ENCODE measurements around the gene NTHL1.

The NTHL1 gene

GRCh38 chr16:2058420-2058819, 10.8 kb upstream of the NTHL1 start:
- H3K9ac ChIP-seq: no peak overlapping the region
- no peak overlapping the region for H3K4me3 ChIP-seq (ENCODE audit: low read depth, low read length)
- H3K4me1 ChIP-seq: no peaks in the 10 kb centered on the region
- H3K36me3 ChIP-seq (ENCODE audit: control insufficient read depth, insufficient read depth, low read length): no peaks in the 10 kb centered on the region
- no peaks in the 10 kb centered on the region for H3K27me3 ChIP-seq (ENCODE audit: control insufficient read depth, insufficient read depth, low read length)
- H3K4me2 ChIP-seq (ENCODE audit: low read length): no peak overlapping the region
- H3K9me3 ChIP-seq (ENCODE audit: control insufficient read depth, low read length): no peaks in the 10 kb centered on the region
- TF ChIP-seq, protein P1, sequence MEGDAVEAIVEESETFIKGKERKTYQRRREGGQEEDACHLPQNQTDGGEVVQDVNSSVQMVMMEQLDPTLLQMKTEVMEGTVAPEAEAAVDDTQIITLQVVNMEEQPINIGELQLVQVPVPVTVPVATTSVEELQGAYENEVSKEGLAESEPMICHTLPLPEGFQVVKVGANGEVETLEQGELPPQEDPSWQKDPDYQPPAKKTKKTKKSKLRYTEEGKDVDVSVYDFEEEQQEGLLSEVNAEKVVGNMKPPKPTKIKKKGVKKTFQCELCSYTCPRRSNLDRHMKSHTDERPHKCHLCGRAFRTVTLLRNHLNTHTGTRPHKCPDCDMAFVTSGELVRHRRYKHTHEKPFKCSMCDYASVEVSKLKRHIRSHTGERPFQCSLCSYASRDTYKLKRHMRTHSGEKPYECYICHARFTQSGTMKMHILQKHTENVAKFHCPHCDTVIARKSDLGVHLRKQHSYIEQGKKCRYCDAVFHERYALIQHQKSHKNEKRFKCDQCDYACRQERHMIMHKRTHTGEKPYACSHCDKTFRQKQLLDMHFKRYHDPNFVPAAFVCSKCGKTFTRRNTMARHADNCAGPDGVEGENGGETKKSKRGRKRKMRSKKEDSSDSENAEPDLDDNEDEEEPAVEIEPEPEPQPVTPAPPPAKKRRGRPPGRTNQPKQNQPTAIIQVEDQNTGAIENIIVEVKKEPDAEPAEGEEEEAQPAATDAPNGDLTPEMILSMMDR (IDR thresholded peaks at IDR 0.05): no peak
- no peak overlapping the region for H2AFZ ChIP-seq
- no peak overlapping the region for H3K27ac ChIP-seq
- H3K79me2 ChIP-seq: no peaks in the 10 kb centered on the region

GRCh38 chr16:2057438-2057837, 9.8 kb upstream of the NTHL1 start:
- H3K27ac ChIP-seq: no peak overlapping the region
- H2AFZ ChIP-seq: no peak overlapping the region
- peaks cover 1% of the 10 kb centered on the region for H3K79me2 ChIP-seq
- H3K27me3 ChIP-seq (ENCODE audit: control insufficient read depth, insufficient read depth, low read length): no peaks in the 10 kb centered on the region
- H3K4me2 ChIP-seq (ENCODE audit: low read length): no peak overlapping the region
- H3K36me3 ChIP-seq (ENCODE audit: control insufficient read depth, insufficient read depth, low read length): no peaks in the 10 kb centered on the region
- H3K9me3 ChIP-seq (ENCODE audit: control insufficient read depth, low read length): no peaks in the 10 kb centered on the region
- H3K4me3 ChIP-seq (ENCODE audit: low read depth, low read length): no peak overlapping the region
- TF ChIP-seq, protein P1 (IDR thresholded peaks at IDR 0.05): no peak
- H3K9ac ChIP-seq: no peak overlapping the region
- H3K4me1 ChIP-seq: no peaks in the 10 kb centered on the region

DNA sequence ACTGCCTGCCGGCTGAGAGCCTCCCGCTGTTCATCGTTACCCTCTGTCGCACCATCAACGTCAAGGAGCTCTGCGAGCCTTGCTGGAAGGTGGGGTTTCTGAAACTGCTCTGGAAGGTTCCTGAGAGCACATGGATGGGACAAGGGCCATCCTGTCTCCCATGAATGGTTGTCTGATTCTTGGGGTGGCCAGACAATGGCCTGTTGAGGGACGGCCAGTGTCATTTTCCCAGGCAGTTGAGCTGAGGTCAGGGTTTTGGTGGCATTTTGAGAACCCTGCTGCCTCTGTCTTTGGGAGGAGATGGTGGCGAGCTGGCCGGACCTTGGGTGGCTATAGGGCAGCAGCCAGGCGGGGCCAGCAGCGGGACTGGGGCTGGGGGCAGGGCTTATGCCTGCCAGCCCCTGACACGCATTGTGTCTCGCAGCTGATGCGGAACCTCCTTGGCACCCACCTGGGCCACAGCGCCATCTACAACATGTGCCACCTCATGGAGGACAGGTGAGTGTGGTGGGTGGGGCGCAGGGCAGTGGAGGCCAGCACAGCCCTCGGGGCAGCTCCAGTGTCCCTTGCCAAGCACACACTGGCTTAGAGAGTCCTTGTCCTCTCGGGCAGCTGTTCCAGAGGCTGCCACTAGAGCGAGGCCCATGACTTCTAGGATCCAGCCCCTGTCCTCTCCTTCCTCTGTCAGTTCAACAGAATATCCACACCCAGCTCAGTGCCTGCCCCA, 9.2 kb upstream of the NTHL1 start:
- no peak overlapping the region for H3K4me3 ChIP-seq (ENCODE audit: low read depth, low read length)
- H3K36me3 ChIP-seq (ENCODE audit: control insufficient read depth, insufficient read depth, low read length): no peaks in the 10 kb centered on the region
- no peaks in the 10 kb centered on the region for H3K9me3 ChIP-seq (ENCODE audit: control insufficient read depth, low read length)
- H3K9ac ChIP-seq: no peak overlapping the region
- H3K27me3 ChIP-seq (ENCODE audit: control insufficient read depth, insufficient read depth, low read length): no peaks in the 10 kb centered on the region
- H3K27ac ChIP-seq: no peak overlapping the region
- no peak overlapping the region for H3K4me2 ChIP-seq (ENCODE audit: low read length)
- H3K4me1 ChIP-seq: no peaks in the 10 kb centered on the region
- TF ChIP-seq, protein P1 (IDR thresholded peaks at IDR 0.05): no peak
- H3K79me2 ChIP-seq: peaks cover 3% of the 10 kb centered on the region
- no peak overlapping the region for H2AFZ ChIP-seq

GRCh38 chr16:2056077-2056476, 8.4 kb upstream of the NTHL1 start:
- Histone ChIP-seq H2AFZ (no peak overlapping the region), H3K9ac (no peak overlapping the region), H3K79me2 (peaks cover 9% of the 10 kb centered on the region), H3K4me3 (ENCODE audit: low read depth, low read length) (no peak overlapping the region), H3K36me3 (ENCODE audit: control insufficient read depth, insufficient read depth, low read length) (no peaks in the 10 kb centered on the region), H3K4me2 (ENCODE audit: low read length) (no peak overlapping the region), H3K4me1 (no peaks in the 10 kb centered on the region), H3K27ac (no peak overlapping the region), H3K9me3 (ENCODE audit: control insufficient read depth, low read length) (no peaks in the 10 kb centered on the region), H3K27me3 (ENCODE audit: control insufficient read depth, insufficient read depth, low read length) (no peaks in the 10 kb centered on the region)
- TF ChIP-seq, protein P1 (IDR thresholded peaks at IDR 0.05): no peak

Data from parathyroid adenoma (tissue), 2 donors.